ENCODE results near the gene MTHFS.

The MTHFS gene

GRCh38 chr15:79816571-79816970, 80.2 kb downstream of the MTHFS start:
- DNase-seq (ENCODE audit: low read depth in 2 of 2) = no peak

- no peak for DNase-seq (ENCODE audit: low read depth in 2 of 2)
These were observed 81.3 kb downstream of the MTHFS start for GRCh38 chr15:79815468-79815867.

GRCh38 chr15:79812541-79812940, 84.3 kb downstream of the MTHFS start:
- no peak for DNase-seq (ENCODE audit: low read depth in 2 of 2)

- no peak for DNase-seq (ENCODE audit: low read depth in 2 of 2)
These were observed 85.1 kb downstream of the MTHFS start for GRCh38 chr15:79811406-79812405.

GRCh38 chr15:79804838-79805237, 92.0 kb downstream of the MTHFS start:
- no peak for DNase-seq (ENCODE audit: low read depth in 2 of 2)

- DNase-seq (ENCODE audit: low read depth in 2 of 2) = no peak
These were observed 98.5 kb downstream of the MTHFS start for GRCh38 chr15:79798311-79798710.
